PC-3 (cell line): Measurements from ENCODE around the gene TSHZ3. TPM values are rescaled to one million over a fixed set of nuclear protein-coding genes. Genes with fewer than 3 reads are reported as not detected.

Experiments used
- ATAC-seq: fragments of 200-7000 bp; cut with Tn5 transposase; 2 replicates; pipeline ENCODE4 v1.9.1; 2020; ENCODE audit warnings: mild to moderate bottlenecking, moderate library complexity
- BruUV-seq: library from RNA; stranded (reverse); fragments of 400-500 nt; replicated peaks from 2 replicates; lab custom pipeline; 2021; lab: Mats Ljungman, UMichigan
- CTCF ChIA-PET: fragments of 300-600 bp; sonication (Branson Sonifier 250); formaldehyde crosslinking; loops from one replicate; lab custom pipeline; 2022; ENCODE audit warnings: antibody characterized with exemption; lab: Charles Lee
- POLR2A ChIA-PET: fragments of 300-600 bp; sonication (Branson Sonifier 250); formaldehyde crosslinking; loops from one replicate; lab custom pipeline; 2022; ENCODE audit warnings: antibody characterized with exemption; ENCODE audit not compliant: unreplicated experiment; lab: Charles Lee
- DNase-seq: peaks from one replicate; pipeline ENCODE4 v3.0.0-alpha.2; 2015
- H2AFZ ChIP-seq: fragments of 300-600 bp; sonication (generic); 2 replicates; pipeline ENCODE4 v1.6.0; 2016; ENCODE audit warnings: antibody characterized with exemption, low read length
- H3F3A ChIP-seq: fragments of 300-600 bp; sonication (generic); one replicate; pipeline ENCODE4 v1.6.0; 2017; ENCODE audit warnings: antibody characterized with exemption, low read length, control low read depth, mild to moderate bottlenecking; ENCODE audit not compliant: unreplicated experiment
- H3K27ac ChIP-seq: fragments of 300-600 bp; sonication (generic); 2 replicates; pipeline ENCODE4 v1.5.1; 2016; ENCODE audit warnings: mild to moderate bottlenecking, low read length
- H3K27me3 ChIP-seq: fragments of 300-600 bp; sonication (generic); 2 replicates; pipeline ENCODE4 v1.6.1; 2016; ENCODE audit warnings: low read length, mixed read lengths
- H3K36me3 ChIP-seq: fragments of 300-600 bp; sonication (generic); 2 replicates; pipeline ENCODE4 v1.6.1; 2016; ENCODE audit warnings: low read depth, mixed run types, low read length, mixed read lengths
- H3K4me1 ChIP-seq: fragments of 300-600 bp; sonication (generic); 2 replicates; pipeline ENCODE4 v1.5.1; 2016; ENCODE audit warnings: low read length; ENCODE audit not compliant: insufficient read depth
- H3K4me2 ChIP-seq: fragments of 300-600 bp; sonication (generic); 2 replicates; pipeline ENCODE4 v1.6.0; 2016; ENCODE audit warnings: low read length
- H3K4me3 ChIP-seq: fragments of 300-600 bp; sonication (generic); 2 replicates; pipeline ENCODE4 v1.5.1; 2016; ENCODE audit warnings: mild to moderate bottlenecking, low read length, mixed read lengths
- H3K79me2 ChIP-seq: fragments of 300-600 bp; sonication (generic); 2 replicates; pipeline ENCODE4 v1.6.1; 2017; ENCODE audit warnings: low read length, mixed read lengths
- H3K9ac ChIP-seq: fragments of 300-600 bp; sonication (generic); 2 replicates; pipeline ENCODE4 v1.6.0; 2016; ENCODE audit warnings: mild to moderate bottlenecking, low read length
- H3K9me2 ChIP-seq: fragments of 300-600 bp; sonication (generic); replicated peaks from 2 replicates; pipeline ENCODE4 v1.6.1; 2016; ENCODE audit warnings: mixed run types, low read length, mixed read lengths
- H3K9me3 ChIP-seq: fragments of 300-600 bp; sonication (generic); 2 replicates; pipeline ENCODE4 v1.6.1; 2016; ENCODE audit warnings: low read length, mixed read lengths
- H4K20me1 ChIP-seq: fragments of 300-600 bp; sonication (generic); 2 replicates; pipeline ENCODE4 v1.6.1; 2016; ENCODE audit warnings: low read length, mixed read lengths
- EZH2 ChIP-seq: fragments of 300-600 bp; sonication (generic); IDR thresholded peaks from one replicate; pipeline ENCODE4 v1.6.1; 2017; ENCODE audit warnings: antibody characterized with exemption, mild to moderate bottlenecking, low read length; ENCODE audit not compliant: unreplicated experiment
- EZH2phosphoT487 ChIP-seq: fragments of 300-600 bp; sonication (generic); IDR thresholded peaks from 2 replicates; pipeline ENCODE4 v1.6.1; 2018; ENCODE audit warnings: mild to moderate bottlenecking, antibody characterized with exemption, low read length, borderline replicate concordance
- intact Hi-C: fragments of 100-400 bp; cut with micrococcal nuclease; formaldehyde crosslinking; loops from 2 replicates; pipeline ENCODE4 v1.9.0; 2023
- total RNA-seq: library from RNA; depleted of rRNA; stranded (reverse); fragments of >200 nt; gene quantifications from 2 replicates; pipeline ENCODE4 v1.2.3, GENCODE V29; 2014
- TF ChIP-seq, protein P1 (sequence below): fragments of 300-600 bp; sonication (generic); conservative IDR thresholded peaks from 2 replicates; pipeline ENCODE4 v1.5.1; 2017; ENCODE audit warnings: antibody characterized with exemption, low read depth, mild to moderate bottlenecking, low read length

Gene TSHZ3
- total RNA-seq, 1 experiment from 2014 or later, result 0.18 TPM

- TF ChIP-seq EZH2, result no peak
- TF ChIP-seq, protein P1, sequence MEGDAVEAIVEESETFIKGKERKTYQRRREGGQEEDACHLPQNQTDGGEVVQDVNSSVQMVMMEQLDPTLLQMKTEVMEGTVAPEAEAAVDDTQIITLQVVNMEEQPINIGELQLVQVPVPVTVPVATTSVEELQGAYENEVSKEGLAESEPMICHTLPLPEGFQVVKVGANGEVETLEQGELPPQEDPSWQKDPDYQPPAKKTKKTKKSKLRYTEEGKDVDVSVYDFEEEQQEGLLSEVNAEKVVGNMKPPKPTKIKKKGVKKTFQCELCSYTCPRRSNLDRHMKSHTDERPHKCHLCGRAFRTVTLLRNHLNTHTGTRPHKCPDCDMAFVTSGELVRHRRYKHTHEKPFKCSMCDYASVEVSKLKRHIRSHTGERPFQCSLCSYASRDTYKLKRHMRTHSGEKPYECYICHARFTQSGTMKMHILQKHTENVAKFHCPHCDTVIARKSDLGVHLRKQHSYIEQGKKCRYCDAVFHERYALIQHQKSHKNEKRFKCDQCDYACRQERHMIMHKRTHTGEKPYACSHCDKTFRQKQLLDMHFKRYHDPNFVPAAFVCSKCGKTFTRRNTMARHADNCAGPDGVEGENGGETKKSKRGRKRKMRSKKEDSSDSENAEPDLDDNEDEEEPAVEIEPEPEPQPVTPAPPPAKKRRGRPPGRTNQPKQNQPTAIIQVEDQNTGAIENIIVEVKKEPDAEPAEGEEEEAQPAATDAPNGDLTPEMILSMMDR, result no peak
- TF ChIP-seq EZH2phosphoT487, result no peak
- H3K9ac ChIP-seq, result no peak overlapping the region
- H3K79me2 ChIP-seq, result no peaks in the 10 kb centered on the region
- H3K4me2 ChIP-seq, result no peak overlapping the region
- DNase-seq (no peak), ATAC-seq (no peak)
- no peak overlapping the region for H3K4me3 ChIP-seq
- intact Hi-C loops, result no loop called here
- H3K9me3 ChIP-seq, result no peaks in the 10 kb centered on the region
- H4K20me1 ChIP-seq, result no peaks in the 10 kb centered on the region
- no peaks in the 10 kb centered on the region for H3F3A ChIP-seq
- BruUV-seq, result no TSS peak
- CTCF ChIA-PET, result no interaction called here
- H3K9me2 ChIP-seq, result no peaks in the 10 kb centered on the region
- H3K4me1 ChIP-seq, result no peaks in the 10 kb centered on the region
- no peaks in the 10 kb centered on the region for H3K27me3 ChIP-seq
- H3K36me3 ChIP-seq, result no peaks in the 10 kb centered on the region
- H3K27ac ChIP-seq, result no peak overlapping the region
- POLR2A ChIA-PET, result no interaction called here
- H2AFZ ChIP-seq, result no peak overlapping the region
Measured at GRCh38 chr19:31263328-31263727, 85.9 kb downstream of the TSHZ3 start.

DNA sequence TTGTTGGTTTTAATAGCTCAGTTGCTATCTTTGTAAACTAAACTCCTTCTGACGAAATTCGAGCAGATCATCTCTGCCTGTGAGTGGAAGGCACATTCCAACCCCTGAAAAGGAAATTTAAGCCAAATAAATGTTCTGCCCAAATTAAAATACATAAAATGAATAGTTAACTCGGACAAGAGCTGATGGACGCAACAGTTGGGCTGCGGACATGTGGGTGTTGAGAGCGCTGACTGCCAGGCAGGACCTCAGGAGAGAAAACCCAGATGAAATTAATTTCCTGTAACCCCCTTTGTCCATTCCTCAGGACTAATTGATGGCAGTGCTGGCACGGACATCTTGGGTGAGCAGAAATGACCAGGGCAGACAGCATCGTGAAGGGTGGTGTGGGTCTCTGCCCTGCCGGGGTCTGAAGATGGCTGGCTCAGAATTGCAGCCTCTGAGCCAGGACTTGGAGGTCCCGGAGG lies 86.5 kb downstream of the TSHZ3 start:
- H3K4me2 ChIP-seq, result no peak overlapping the region
- no peaks in the 10 kb centered on the region for H3F3A ChIP-seq
- no peak overlapping the region for H2AFZ ChIP-seq
- no peaks in the 10 kb centered on the region for H3K9me2 ChIP-seq
- no peaks in the 10 kb centered on the region for H3K27me3 ChIP-seq
- TF ChIP-seq, protein P1, result no peak
- TF ChIP-seq EZH2phosphoT487 (no peak), EZH2 (no peak)
- H4K20me1 ChIP-seq, result no peaks in the 10 kb centered on the region
- H3K9me3 ChIP-seq, result no peaks in the 10 kb centered on the region
- POLR2A ChIA-PET, result no interaction called here
- no peak for ATAC-seq
- no peak overlapping the region for H3K27ac ChIP-seq
- no peak overlapping the region for H3K9ac ChIP-seq
- H3K4me3 ChIP-seq, result no peak overlapping the region
- BruUV-seq, result no TSS peak
- DNase-seq, result no peak
- no peaks in the 10 kb centered on the region for H3K4me1 ChIP-seq
- no peaks in the 10 kb centered on the region for H3K36me3 ChIP-seq
- CTCF ChIA-PET, result no interaction called here
- intact Hi-C loops, result no loop called here
- no peaks in the 10 kb centered on the region for H3K79me2 ChIP-seq

DNA sequence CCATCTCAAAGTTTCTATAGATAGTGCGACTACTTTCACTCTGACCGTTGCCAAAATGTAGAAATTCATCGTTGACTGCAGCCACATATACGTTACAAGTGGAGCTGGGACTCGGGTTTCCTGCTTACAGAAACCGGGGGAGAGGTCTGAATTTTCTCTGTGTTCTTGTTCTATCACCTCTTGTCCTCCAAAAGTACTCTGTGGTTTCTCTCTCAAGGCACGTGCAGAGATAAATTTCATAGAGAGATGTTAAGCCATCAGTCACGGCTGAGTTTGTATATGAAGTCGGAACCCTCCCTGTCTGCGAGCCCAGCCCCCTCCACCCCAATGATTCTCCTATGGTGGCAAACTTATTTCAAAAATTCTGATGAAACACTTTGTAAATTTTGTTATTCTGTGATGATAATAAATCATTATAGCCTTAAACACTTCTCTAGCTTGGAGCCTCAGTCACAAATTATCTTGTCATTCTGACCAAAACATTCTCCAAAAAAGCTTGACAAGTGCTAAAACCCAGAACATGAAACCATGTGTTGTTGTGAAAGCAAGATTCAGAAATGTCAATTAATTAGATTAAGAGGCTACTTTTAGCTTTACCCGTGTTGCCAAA lies 87.5 kb downstream of the TSHZ3 start:
- Histone ChIP-seq H3K9ac (no peak overlapping the region), H3K9me2 (no peaks in the 10 kb centered on the region), H3K4me1 (no peaks in the 10 kb centered on the region), H3K9me3 (no peaks in the 10 kb centered on the region), H2AFZ (no peak overlapping the region), H3F3A (no peaks in the 10 kb centered on the region), H3K4me3 (no peak overlapping the region), H3K27ac (no peak overlapping the region), H3K27me3 (no peaks in the 10 kb centered on the region), H3K79me2 (no peaks in the 10 kb centered on the region), H4K20me1 (no peaks in the 10 kb centered on the region), H3K36me3 (no peaks in the 10 kb centered on the region), H3K4me2 (no peak overlapping the region)
- no peak for TF ChIP-seq EZH2
- TF ChIP-seq EZH2phosphoT487, result no peak
- TF ChIP-seq, protein P1, result no peak
- no TSS peak for BruUV-seq
- no peak for ATAC-seq
- no peak for DNase-seq
- ChIA-PET CTCF (no interaction called here), POLR2A (no interaction called here)
- intact Hi-C loops, result no loop called here
